Muscle layer of duodenum (tissue), 2 donors: ENCODE results near the gene TSHR.
"Not testable (repeated sequence)": the region's sequence is repeated elsewhere in the genome, so short reads cannot be mapped to it uniquely, and the experiment has no call there.

ENCODE experiments used
- H3K27ac ChIP-seq: one replicate; pipeline ENCODE4 v1.7.0; 2013; ENCODE audit warnings: mild to moderate bottlenecking, low read length
- H3K27me3 ChIP-seq: one replicate; pipeline ENCODE4 v1.7.0; 2013; ENCODE audit warnings: low read depth, mild to moderate bottlenecking, control low read depth, low read length
- H3K36me3 ChIP-seq, 2 donors: one replicate each; pipeline ENCODE4 v1.7.0; 2013; ENCODE audit warnings: low read length in 2 of 2, control low read depth in 1 of 2, mild to moderate bottlenecking in 1 of 2; ENCODE audit not compliant: insufficient read depth in 2 of 2, control insufficient read depth in 1 of 2
- H3K4me1 ChIP-seq, 2 donors: one replicate each; pipeline ENCODE4 v1.7.0; 2013; ENCODE audit warnings: low read length in 2 of 2, mild to moderate bottlenecking in 2 of 2, control low read depth in 1 of 2, moderate library complexity in 1 of 2; ENCODE audit not compliant: insufficient read depth in 2 of 2, control insufficient read depth in 1 of 2
- H3K4me3 ChIP-seq, 2 donors: one replicate each; pipeline ENCODE4 v1.7.0; 2013; ENCODE audit warnings: low read length in 2 of 2, low read depth in 1 of 2, mild to moderate bottlenecking in 1 of 2
- H3K9me3 ChIP-seq, 2 donors: one replicate each; pipeline ENCODE4 v1.7.0; 2013; ENCODE audit warnings: low read length in 2 of 2, control low read depth in 1 of 2, mild to moderate bottlenecking in 1 of 2; ENCODE audit not compliant: control insufficient read depth in 1 of 2
- donor health status: healthy.

TSHR gene

GRCh38 chr14:81091139-81091538 is 135.7 kb downstream of the TSHR start:
- no peak overlapping the region for H3K4me3 ChIP-seq
- no peaks in the 10 kb centered on the region for H3K9me3 ChIP-seq
- no peaks in the 10 kb centered on the region for H3K36me3 ChIP-seq
- no peaks in the 10 kb centered on the region for H3K4me1 ChIP-seq
- no peaks in the 10 kb centered on the region for H3K27me3 ChIP-seq
- no peak overlapping the region for H3K27ac ChIP-seq

- no peaks in the 10 kb centered on the region for H3K9me3 ChIP-seq
- no peaks in the 10 kb centered on the region for H3K36me3 ChIP-seq
- H3K27ac ChIP-seq: no peak overlapping the region
- H3K27me3 ChIP-seq: no peaks in the 10 kb centered on the region
- no peak overlapping the region for H3K4me3 ChIP-seq
- no peaks in the 10 kb centered on the region for H3K4me1 ChIP-seq
Measured at GRCh38 chr14:81091660-81092059, 136.2 kb downstream of the TSHR start.

GRCh38 chr14:81093651-81094050 is 138.2 kb downstream of the TSHR start:
- Histone ChIP-seq H3K36me3 (no peaks in the 10 kb centered on the region), H3K27me3 (no peaks in the 10 kb centered on the region), H3K9me3 (no peaks in the 10 kb centered on the region), H3K4me3 (no peak overlapping the region), H3K4me1 (no peaks in the 10 kb centered on the region), H3K27ac (no peak overlapping the region)

- no peak overlapping the region for H3K27ac ChIP-seq
- H3K36me3 ChIP-seq: no peaks in the 10 kb centered on the region
- H3K4me1 ChIP-seq: no peaks in the 10 kb centered on the region
- no peak overlapping the region for H3K4me3 ChIP-seq
- no peaks in the 10 kb centered on the region for H3K9me3 ChIP-seq
- H3K27me3 ChIP-seq: no peaks in the 10 kb centered on the region
Measured at GRCh38 chr14:81095539-81095938, 140.1 kb downstream of the TSHR start.

- Histone ChIP-seq H3K27me3 (no peaks in the 10 kb centered on the region), H3K9me3 (no peaks in the 10 kb centered on the region), H3K4me3 (no peak overlapping the region), H3K36me3 (no peaks in the 10 kb centered on the region), H3K27ac (no peak overlapping the region), H3K4me1 (no peaks in the 10 kb centered on the region)
Measured at GRCh38 chr14:81096656-81097055, 141.2 kb downstream of the TSHR start.

- Histone ChIP-seq H3K4me1 (no peaks in the 10 kb centered on the region), H3K36me3 (no peaks in the 10 kb centered on the region), H3K27ac (no peak overlapping the region), H3K9me3 (no peaks in the 10 kb centered on the region), H3K27me3 (no peaks in the 10 kb centered on the region), H3K4me3 (no peak overlapping the region)
Measured at GRCh38 chr14:81102217-81102616, 146.8 kb downstream of the TSHR start.

GRCh38 chr14:81103443-81103842 is 148.0 kb downstream of the TSHR start:
- Histone ChIP-seq H3K27me3 (no peaks in the 10 kb centered on the region), H3K27ac (no peak overlapping the region), H3K4me1 (no peaks in the 10 kb centered on the region), H3K36me3 (no peaks in the 10 kb centered on the region), H3K4me3 (no peak overlapping the region), H3K9me3 (no peaks in the 10 kb centered on the region)

GRCh38 chr14:81105378-81105777 is 150.0 kb downstream of the TSHR start:
- H3K27ac ChIP-seq: no peak overlapping the region
- no peaks in the 10 kb centered on the region for H3K9me3 ChIP-seq
- H3K4me1 ChIP-seq: no peaks in the 10 kb centered on the region
- H3K27me3 ChIP-seq: no peaks in the 10 kb centered on the region
- no peak overlapping the region for H3K4me3 ChIP-seq
- no peaks in the 10 kb centered on the region for H3K36me3 ChIP-seq

GRCh38 chr14:81105961-81106360 is 150.5 kb downstream of the TSHR start:
- H3K36me3 ChIP-seq: no peaks in the 10 kb centered on the region
- H3K4me3 ChIP-seq: no peak overlapping the region
- H3K9me3 ChIP-seq: no peaks in the 10 kb centered on the region
- H3K27me3 ChIP-seq: no peaks in the 10 kb centered on the region
- no peaks in the 10 kb centered on the region for H3K4me1 ChIP-seq
- H3K27ac ChIP-seq: no peak overlapping the region

- H3K27ac ChIP-seq: no peak overlapping the region
- no peak overlapping the region for H3K4me3 ChIP-seq
- no peaks in the 10 kb centered on the region for H3K36me3 ChIP-seq
- no peaks in the 10 kb centered on the region for H3K9me3 ChIP-seq
- no peaks in the 10 kb centered on the region for H3K4me1 ChIP-seq
- H3K27me3 ChIP-seq: no peaks in the 10 kb centered on the region
Measured at GRCh38 chr14:81110186-81110585, 154.8 kb downstream of the TSHR start.

GRCh38 chr14:81113176-81113575 is 157.8 kb downstream of the TSHR start:
- Histone ChIP-seq H3K27me3 (no peaks in the 10 kb centered on the region), H3K4me1 (no peaks in the 10 kb centered on the region), H3K4me3 (no peak overlapping the region), H3K27ac (no peak overlapping the region), H3K36me3 (no peaks in the 10 kb centered on the region), H3K9me3 (no peaks in the 10 kb centered on the region)

GRCh38 chr14:81113945-81114820 is 158.8 kb downstream of the TSHR start:
- H3K36me3 ChIP-seq, H3K4me1 ChIP-seq, H3K27me3 ChIP-seq, H3K27ac ChIP-seq, H3K9me3 ChIP-seq, H3K4me3 ChIP-seq: not testable (repeated sequence)
